Measurements from ENCODE around the gene MB. TPM values are rescaled to one million over a fixed set of nuclear protein-coding genes. Genes with fewer than 3 reads are reported as not detected.

MB gene
- total RNA-seq, 1 donor from 2014 or later, result not detected

DNA sequence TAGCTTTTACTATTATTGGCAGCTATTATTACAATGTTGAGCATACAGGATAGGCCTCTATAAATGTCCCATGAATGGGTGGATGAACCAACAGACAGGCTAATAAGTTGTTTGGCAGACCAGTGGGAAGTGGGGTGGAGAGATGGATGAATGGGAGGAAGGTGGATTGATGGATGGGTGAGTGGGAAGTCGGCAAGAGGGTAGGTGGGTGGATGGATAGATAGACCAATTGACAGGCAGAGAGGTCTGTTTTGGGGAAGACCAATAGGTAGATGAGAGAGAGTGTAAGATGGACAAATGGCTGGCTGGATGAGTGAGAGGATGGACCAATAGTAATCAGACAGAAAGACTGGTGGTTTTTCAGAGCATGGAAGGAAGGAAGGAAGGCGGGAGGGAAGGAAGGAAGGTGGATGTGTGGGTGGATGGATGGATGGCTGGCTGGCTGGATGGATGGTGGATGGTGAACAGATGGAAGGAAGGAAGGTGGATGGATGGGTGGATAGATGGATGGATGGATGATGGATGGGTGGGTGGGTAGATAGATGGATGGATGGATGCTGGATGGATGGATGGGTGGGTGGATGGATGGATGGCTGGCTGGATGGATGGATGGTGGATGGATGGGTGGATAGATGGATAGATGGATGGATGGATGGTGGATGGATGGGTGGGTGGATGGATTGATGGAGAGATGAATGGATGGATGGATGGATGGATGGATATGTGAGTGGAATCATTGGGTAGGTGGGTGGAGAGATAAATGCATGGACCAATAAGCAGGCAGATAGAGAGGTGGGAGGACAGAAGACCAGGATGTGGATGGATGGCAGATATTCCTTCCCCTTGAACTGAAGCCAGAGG lies 39.1 kb downstream of the MB start:
- H3K36me3 ChIP-seq (ENCODE audit: control insufficient read depth, insufficient read depth, low read length), result no peaks in the 10 kb centered on the region
- TF ChIP-seq, protein P1, sequence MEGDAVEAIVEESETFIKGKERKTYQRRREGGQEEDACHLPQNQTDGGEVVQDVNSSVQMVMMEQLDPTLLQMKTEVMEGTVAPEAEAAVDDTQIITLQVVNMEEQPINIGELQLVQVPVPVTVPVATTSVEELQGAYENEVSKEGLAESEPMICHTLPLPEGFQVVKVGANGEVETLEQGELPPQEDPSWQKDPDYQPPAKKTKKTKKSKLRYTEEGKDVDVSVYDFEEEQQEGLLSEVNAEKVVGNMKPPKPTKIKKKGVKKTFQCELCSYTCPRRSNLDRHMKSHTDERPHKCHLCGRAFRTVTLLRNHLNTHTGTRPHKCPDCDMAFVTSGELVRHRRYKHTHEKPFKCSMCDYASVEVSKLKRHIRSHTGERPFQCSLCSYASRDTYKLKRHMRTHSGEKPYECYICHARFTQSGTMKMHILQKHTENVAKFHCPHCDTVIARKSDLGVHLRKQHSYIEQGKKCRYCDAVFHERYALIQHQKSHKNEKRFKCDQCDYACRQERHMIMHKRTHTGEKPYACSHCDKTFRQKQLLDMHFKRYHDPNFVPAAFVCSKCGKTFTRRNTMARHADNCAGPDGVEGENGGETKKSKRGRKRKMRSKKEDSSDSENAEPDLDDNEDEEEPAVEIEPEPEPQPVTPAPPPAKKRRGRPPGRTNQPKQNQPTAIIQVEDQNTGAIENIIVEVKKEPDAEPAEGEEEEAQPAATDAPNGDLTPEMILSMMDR (IDR thresholded peaks at IDR 0.05; ENCODE audit: insufficient read depth, low read length, severe bottlenecking), result no peak
- DNase-seq (ENCODE audit: low read depth) (no peak), FAIRE-seq (peak; percentile 23)
- H3K4me3 ChIP-seq (ENCODE audit: low read depth, low read length), result no peak overlapping the region
- no peaks in the 10 kb centered on the region for H3K27me3 ChIP-seq (ENCODE audit: control insufficient read depth, insufficient read depth, low read length)

DNA sequence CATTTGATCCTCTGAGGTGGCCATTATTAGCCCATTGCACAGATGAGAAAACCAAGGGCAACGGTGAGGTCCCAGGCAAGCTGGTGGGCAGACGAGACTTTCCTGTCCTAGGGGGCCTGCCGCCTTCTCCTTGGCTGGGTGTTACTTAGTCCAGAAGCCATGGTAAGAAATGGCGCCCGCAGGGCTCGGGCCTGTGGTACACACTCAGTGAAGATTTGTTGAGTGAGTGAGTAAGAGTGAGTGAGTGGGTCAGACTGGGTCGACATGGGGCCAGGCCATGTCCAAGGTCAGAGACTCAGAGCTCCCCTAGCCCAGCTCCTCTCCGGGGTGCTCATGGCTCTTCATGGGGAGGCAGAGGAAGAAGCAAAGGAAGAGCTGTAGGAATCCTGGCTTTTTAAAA lies 40.5 kb downstream of the MB start:
- Histone ChIP-seq H3K27me3 (ENCODE audit: control insufficient read depth, insufficient read depth, low read length) (no peaks in the 10 kb centered on the region), H3K4me3 (ENCODE audit: low read depth, low read length) (no peak overlapping the region), H3K36me3 (ENCODE audit: control insufficient read depth, insufficient read depth, low read length) (no peaks in the 10 kb centered on the region)
- TF ChIP-seq, protein P1 (IDR thresholded peaks at IDR 0.05; ENCODE audit: insufficient read depth, low read length, severe bottlenecking), result no peak
- DNase-seq (ENCODE audit: low read depth), result no peak
- no peak for FAIRE-seq

DNA sequence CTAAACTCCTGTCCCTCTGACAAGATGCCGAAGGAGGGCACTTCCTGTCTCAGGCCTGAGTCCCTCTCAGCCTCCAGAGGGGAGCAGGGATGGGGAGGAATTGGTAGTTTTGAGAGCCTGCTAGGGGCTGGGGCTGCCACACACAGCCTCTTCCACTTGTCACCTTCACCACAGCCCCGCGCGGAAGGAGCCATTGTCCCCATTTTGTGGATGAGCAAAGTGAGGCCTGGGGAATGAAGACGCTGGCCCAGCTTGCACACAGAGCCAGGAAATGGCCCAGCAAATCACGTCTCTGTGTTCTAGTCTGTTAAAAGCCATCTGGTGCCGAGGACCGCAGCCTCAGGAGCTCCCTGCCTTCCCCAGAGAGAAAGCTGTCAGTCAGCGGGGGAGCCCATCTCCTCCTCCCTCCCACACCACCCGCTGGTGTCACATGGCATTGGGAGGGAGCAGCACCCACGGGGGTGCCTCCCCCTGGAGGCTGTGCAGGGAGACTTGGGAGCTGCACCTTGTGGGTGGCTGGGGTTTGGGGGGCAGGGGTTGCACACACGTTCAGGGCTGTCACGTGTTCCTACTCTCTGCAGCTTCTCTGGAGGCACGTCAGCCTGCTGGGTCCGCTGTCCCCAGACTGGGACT lies 41.9 kb downstream of the MB start:
- H3K36me3 ChIP-seq (ENCODE audit: control insufficient read depth, insufficient read depth, low read length), result no peaks in the 10 kb centered on the region
- FAIRE-seq (no peak), DNase-seq (ENCODE audit: low read depth) (no peak)
- H3K4me3 ChIP-seq (ENCODE audit: low read depth, low read length), result no peak overlapping the region
- TF ChIP-seq, protein P1 (IDR thresholded peaks at IDR 0.05; ENCODE audit: insufficient read depth, low read length, severe bottlenecking), result no peak
- no peaks in the 10 kb centered on the region for H3K27me3 ChIP-seq (ENCODE audit: control insufficient read depth, insufficient read depth, low read length)

DNA sequence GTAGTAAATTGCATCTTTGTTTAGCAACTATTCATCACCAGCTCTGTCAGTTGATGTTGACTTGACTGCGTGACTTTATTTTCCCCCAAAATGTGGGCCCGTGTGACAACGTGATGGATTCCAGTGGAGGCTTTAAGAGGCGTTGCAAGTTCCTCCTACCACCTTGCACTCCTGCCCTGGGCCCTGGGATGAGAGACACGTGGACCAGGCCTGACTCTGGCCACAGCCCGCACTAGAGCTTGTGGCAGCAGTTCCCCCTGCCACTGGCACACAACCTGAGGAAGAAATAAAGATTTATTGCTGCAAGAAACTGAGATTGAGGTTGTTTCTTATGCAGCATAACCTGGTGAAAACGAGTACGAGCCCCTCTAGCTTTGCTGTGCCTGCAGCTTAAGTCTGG lies 44.6 kb downstream of the MB start:
- Histone ChIP-seq H3K4me3 (ENCODE audit: low read depth, low read length) (no peak overlapping the region), H3K27me3 (ENCODE audit: control insufficient read depth, insufficient read depth, low read length) (peaks cover 2% of the 10 kb centered on the region), H3K36me3 (ENCODE audit: control insufficient read depth, insufficient read depth, low read length) (no peaks in the 10 kb centered on the region)
- FAIRE-seq, result no peak
- TF ChIP-seq, protein P1 (IDR thresholded peaks at IDR 0.05; ENCODE audit: insufficient read depth, low read length, severe bottlenecking), result no peak
- no peak for DNase-seq (ENCODE audit: low read depth)

DNA sequence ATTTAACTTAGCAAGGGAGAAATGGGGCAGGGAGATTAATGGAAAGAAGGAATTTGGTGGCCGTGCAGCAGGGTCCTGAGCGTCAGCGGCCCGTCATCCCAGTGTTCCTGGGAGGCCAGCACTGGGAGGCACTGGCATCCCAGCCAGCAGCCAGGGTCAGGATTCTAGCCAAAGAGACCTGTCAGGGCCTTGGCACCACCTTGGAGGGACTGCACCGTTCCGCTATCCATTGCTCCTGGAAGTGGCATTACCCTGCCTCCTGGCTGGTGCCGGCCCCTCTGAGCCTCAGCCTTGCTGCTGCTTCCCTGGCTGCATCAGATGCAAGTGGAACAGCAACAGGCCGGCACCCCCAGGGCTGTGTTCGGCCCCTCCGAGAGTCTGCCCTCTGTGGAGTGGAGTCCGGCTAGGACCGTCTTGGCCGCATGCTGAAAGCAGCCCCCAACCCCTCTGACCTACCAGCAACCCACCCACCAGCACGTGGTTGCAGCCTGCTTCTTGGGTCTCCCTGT lies 46.4 kb downstream of the MB start:
- no peak for FAIRE-seq
- TF ChIP-seq, protein P1 (IDR thresholded peaks at IDR 0.05; ENCODE audit: insufficient read depth, low read length, severe bottlenecking), result no peak
- Histone ChIP-seq H3K27me3 (ENCODE audit: control insufficient read depth, insufficient read depth, low read length) (peaks cover 4% of the 10 kb centered on the region), H3K4me3 (ENCODE audit: low read depth, low read length) (no peak overlapping the region), H3K36me3 (ENCODE audit: control insufficient read depth, insufficient read depth, low read length) (no peaks in the 10 kb centered on the region)
- DNase-seq (ENCODE audit: low read depth), result no peak
